Endothelial cell of umbilical vein (primary cell): ENCODE measurements around the gene KLLN. TPM values are rescaled to one million over a fixed set of nuclear protein-coding genes. Genes with fewer than 3 reads are reported as not detected.

Experiments
- BruUV-seq: library from RNA; stranded (reverse); fragments of 400-500 nt; replicated peaks from 2 replicates; lab custom pipeline; 2021; lab: Mats Ljungman, UMichigan
- CTCF ChIA-PET: fragments of 300-600, 350-600 bp; sonication (Branson Sonifier 250); formaldehyde crosslinking; loops from one replicate; lab custom pipeline; 2021; ENCODE audit warnings: antibody characterized with exemption, inconsistent platforms; lab: Charles Lee
- POLR2A ChIA-PET: fragments of 300-600, 350-600 bp; sonication (Branson Sonifier 250); formaldehyde crosslinking; loops from one replicate; lab custom pipeline; 2021; ENCODE audit warnings: antibody characterized with exemption, inconsistent platforms; lab: Charles Lee
- DNase-seq: peaks from one replicate; pipeline ENCODE4 v3.0.0-alpha.2; 2011; ENCODE audit warnings: low read depth, low spot score
- FAIRE-seq: peaks from 2 replicates; lab custom pipeline; 2011; peaks lifted over from hg19 to GRCh38; lab: Jason Lieb, UNC
- H2AFZ ChIP-seq: 2 replicates; pipeline ENCODE4 v1.6.0; 2012; ENCODE audit warnings: low read depth, low read length, control low read depth, inconsistent platforms
- H3K27ac ChIP-seq: 2 replicates; pipeline ENCODE4 v1.5.1; 2011; ENCODE audit warnings: low read depth, mild to moderate bottlenecking, control low read depth, low read length, moderate library complexity; ENCODE audit not compliant: insufficient read depth
- H3K27me3 ChIP-seq, 2 experiments: 2 replicates each; pipeline versions ENCODE4 v1.6.0 to v1.6.1; 2011; ENCODE audit warnings: low read length in 2 of 2, mixed read lengths in 1 of 2; ENCODE audit not compliant: control insufficient read depth in 2 of 2, insufficient read depth in 2 of 2
- H3K36me3 ChIP-seq, 2 experiments: 2 replicates in 1 of 2; 3 replicates in 1 of 2; pipeline ENCODE4 v1.5.1; 2011; ENCODE audit warnings: low read length in 2 of 2, mild to moderate bottlenecking in 1 of 2, moderate library complexity in 1 of 2; ENCODE audit not compliant: control insufficient read depth in 2 of 2, insufficient read depth in 2 of 2; ENCODE audit errors: extremely low read depth in 1 of 2
- H3K4me1 ChIP-seq: 3 replicates; pipeline ENCODE4 v1.5.1; 2011; ENCODE audit warnings: mild to moderate bottlenecking, low read length; ENCODE audit not compliant: control insufficient read depth, insufficient read depth; ENCODE audit errors: extremely low read depth
- H3K4me2 ChIP-seq: 2 replicates; pipeline ENCODE4 v1.6.1; 2011; ENCODE audit warnings: low read length, control low read depth, mixed read lengths; ENCODE audit not compliant: insufficient read depth
- H3K4me3 ChIP-seq, 3 experiments: fragments of 200-600 bp in 1 of 3; sonication (generic), shearing (Covaris generic) in 1 of 3; replicated peaks in 1 of 3; 2 replicates each; pipeline ENCODE4 v1.5.1; 2011 to 2016; ENCODE audit warnings: control low read depth in 3 of 3, low read length in 3 of 3, mild to moderate bottlenecking in 2 of 3, inconsistent platforms in 1 of 3, low read depth in 1 of 3, moderate library complexity in 1 of 3; ENCODE audit not compliant: insufficient read depth in 1 of 3
- H3K79me2 ChIP-seq: 2 replicates; pipeline ENCODE4 v1.6.0; 2012; ENCODE audit warnings: low read length, inconsistent platforms; ENCODE audit not compliant: control insufficient read depth, insufficient read depth
- H3K9ac ChIP-seq: replicated peaks from 2 replicates; pipeline ENCODE3; 2011; ENCODE audit warnings: low read length, control low read depth; ENCODE audit not compliant: insufficient read depth; ENCODE audit errors: extremely low read depth
- H3K9me1 ChIP-seq: replicated peaks from 3 replicates; pipeline ENCODE4 v1.6.0; 2011; ENCODE audit warnings: mild to moderate bottlenecking, low read length; ENCODE audit not compliant: control insufficient read depth, insufficient read depth; ENCODE audit errors: extremely low read depth
- H3K9me3 ChIP-seq: replicated peaks from 2 replicates; pipeline ENCODE4 v1.5.1; 2012; ENCODE audit warnings: low read length, inconsistent platforms; ENCODE audit not compliant: control insufficient read depth, insufficient read depth
- H4K20me1 ChIP-seq: replicated peaks from 2 replicates; pipeline ENCODE3; 2011; ENCODE audit warnings: mild to moderate bottlenecking, low read length; ENCODE audit not compliant: control insufficient read depth, insufficient read depth; ENCODE audit errors: extremely low read depth
- EZH2 ChIP-seq: IDR thresholded peaks from 2 replicates; pipeline ENCODE4 v1.6.1; 2012; ENCODE audit warnings: borderline replicate concordance, low read depth, mild to moderate bottlenecking, moderate library complexity, low read length, inconsistent platforms; ENCODE audit not compliant: severe bottlenecking
- FOS ChIP-seq: IDR thresholded peaks from 2 replicates; pipeline ENCODE4 v1.6.1; 2011; ENCODE audit warnings: mild to moderate bottlenecking, low read length, moderate library complexity, borderline replicate concordance; ENCODE audit not compliant: insufficient read depth
- JUN ChIP-seq: IDR thresholded peaks from 2 replicates; pipeline ENCODE4 v1.6.1; 2011; ENCODE audit warnings: borderline replicate concordance, low read depth; ENCODE audit not compliant: insufficient read length, insufficient read depth
- MYC ChIP-seq: IDR thresholded peaks from one replicate; pipeline ENCODE4 v1.6.1; 2011; ENCODE audit warnings: mild to moderate bottlenecking, low read depth, low read length
- POLR2AphosphoS5 ChIP-seq: IDR thresholded peaks from 2 replicates; pipeline ENCODE4 v1.6.1; 2012; ENCODE audit warnings: low read depth, mild to moderate bottlenecking, control low read depth, low read length, moderate library complexity; ENCODE audit not compliant: insufficient read depth
- dilution Hi-C: fragments of 300-500 bp; cut with MboI; formaldehyde crosslinking; loops from one replicate; pipeline ENCODE4 v1.15.0; 2019; ENCODE audit warnings: low sequenced_read_pairs; ENCODE audit not compliant: extremely low pct_ligation_motif_present
- intact Hi-C: fragments of 100-400 bp; cut with micrococcal nuclease; formaldehyde crosslinking; loops from one replicate; pipeline ENCODE4 v1.10.0; 2022
- polyA plus RNA-seq, 4 experiments: library from polyadenylated mRNA; depleted of rRNA in 3 of 4; stranded (reverse) in 3 of 4; unstranded in 1 of 4; fragments of >200 nt; gene quantifications; 2 replicates each; pipeline versions ENCODE4 v1.2.1 to v1.2.3, GENCODE V29; 2011 to 2012; ENCODE audit warnings: missing spikeins in 1 of 4
- total RNA-seq: library from RNA; stranded (reverse); gene quantifications from 2 replicates; pipeline ENCODE4 v1.2.3, GENCODE V29; 2021
- TF ChIP-seq, protein P1 (sequence below): IDR thresholded peaks from 2 replicates; pipeline ENCODE4 v1.6.1; 2011; ENCODE audit not compliant: insufficient read depth, insufficient read length
- TF ChIP-seq, protein P2 (sequence below), 2 donors: IDR thresholded peaks; 1 replicate in 1 of 2; 2 replicates in 1 of 2; pipeline ENCODE4 v1.5.1; 2011; ENCODE audit warnings: low read length in 2 of 2, mild to moderate bottlenecking in 2 of 2, moderate library complexity in 2 of 2, control low read depth in 1 of 2, inconsistent platforms in 1 of 2, low read depth in 1 of 2; ENCODE audit not compliant: insufficient read depth in 1 of 2; ENCODE audit errors: extremely low read depth in 1 of 2

The KLLN gene
- total and polyA plus RNA-seq, 2 donors (not counting 3 experiments of a cell fraction or from before 2014, with no cell fraction given), result 0.14 to 0.31 TPM

DNA sequence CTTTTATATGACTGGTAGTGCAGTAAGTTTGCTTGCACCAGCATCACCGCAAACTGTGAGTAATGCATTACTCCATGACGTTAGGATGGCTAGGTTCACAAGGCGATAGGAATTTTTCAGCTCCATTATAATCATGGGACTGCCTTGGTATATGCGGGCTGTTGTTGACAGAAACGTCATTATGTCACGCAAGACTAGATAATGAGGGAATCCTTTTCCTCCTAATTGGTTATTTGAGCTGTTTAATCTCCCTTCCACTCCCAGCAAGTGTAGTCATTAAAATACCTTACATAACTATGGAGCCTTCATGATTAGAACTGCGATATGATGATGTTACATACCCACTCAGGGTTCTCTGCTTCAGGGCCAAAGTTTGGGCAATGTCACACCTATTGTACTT lies 17.3 kb downstream of the KLLN start:
- TF ChIP-seq POLR2AphosphoS5 (no peak), FOS (no peak), EZH2 (no peak), JUN (no peak), MYC (no peak)
- TF ChIP-seq, protein P1, sequence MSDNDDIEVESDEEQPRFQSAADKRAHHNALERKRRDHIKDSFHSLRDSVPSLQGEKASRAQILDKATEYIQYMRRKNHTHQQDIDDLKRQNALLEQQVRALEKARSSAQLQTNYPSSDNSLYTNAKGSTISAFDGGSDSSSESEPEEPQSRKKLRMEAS, result no peak
- TF ChIP-seq, protein P2, sequence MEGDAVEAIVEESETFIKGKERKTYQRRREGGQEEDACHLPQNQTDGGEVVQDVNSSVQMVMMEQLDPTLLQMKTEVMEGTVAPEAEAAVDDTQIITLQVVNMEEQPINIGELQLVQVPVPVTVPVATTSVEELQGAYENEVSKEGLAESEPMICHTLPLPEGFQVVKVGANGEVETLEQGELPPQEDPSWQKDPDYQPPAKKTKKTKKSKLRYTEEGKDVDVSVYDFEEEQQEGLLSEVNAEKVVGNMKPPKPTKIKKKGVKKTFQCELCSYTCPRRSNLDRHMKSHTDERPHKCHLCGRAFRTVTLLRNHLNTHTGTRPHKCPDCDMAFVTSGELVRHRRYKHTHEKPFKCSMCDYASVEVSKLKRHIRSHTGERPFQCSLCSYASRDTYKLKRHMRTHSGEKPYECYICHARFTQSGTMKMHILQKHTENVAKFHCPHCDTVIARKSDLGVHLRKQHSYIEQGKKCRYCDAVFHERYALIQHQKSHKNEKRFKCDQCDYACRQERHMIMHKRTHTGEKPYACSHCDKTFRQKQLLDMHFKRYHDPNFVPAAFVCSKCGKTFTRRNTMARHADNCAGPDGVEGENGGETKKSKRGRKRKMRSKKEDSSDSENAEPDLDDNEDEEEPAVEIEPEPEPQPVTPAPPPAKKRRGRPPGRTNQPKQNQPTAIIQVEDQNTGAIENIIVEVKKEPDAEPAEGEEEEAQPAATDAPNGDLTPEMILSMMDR (IDR thresholded peaks at IDR 0.05; ENCODE audit: extremely low read depth in 1 of 2, insufficient read depth in 1 of 2, low read depth in 1 of 2, low read length in 2 of 2), result no peak
- intact Hi-C loops (no loop called here), dilution Hi-C loops (no loop called here)
- H3K4me3 ChIP-seq, result no peak overlapping the region
- H2AFZ ChIP-seq, result no peak overlapping the region
- no peak for DNase-seq
- H3K79me2 ChIP-seq, result no peaks in the 10 kb centered on the region
- no peak overlapping the region for H3K9ac ChIP-seq
- H3K9me1 ChIP-seq, result no peaks in the 10 kb centered on the region
- no TSS peak for BruUV-seq
- H3K36me3 ChIP-seq, result no peaks in the 10 kb centered on the region
- no peak overlapping the region for H3K27ac ChIP-seq
- no peaks in the 10 kb centered on the region for H3K27me3 ChIP-seq
- H3K4me2 ChIP-seq, result no peak overlapping the region
- FAIRE-seq, result no peak
- H3K4me1 ChIP-seq, result peaks cover 3% of the 10 kb centered on the region
- H4K20me1 ChIP-seq, result no peaks in the 10 kb centered on the region
- no peaks in the 10 kb centered on the region for H3K9me3 ChIP-seq
- CTCF ChIA-PET, result interaction anchor here (0.7 to 3.8 kb wide), 8 partner anchors 19 to 707 kb away, joined by 3 to 12 read pairs (median 4); no protein-coding TSS in a partner anchor
- POLR2A ChIA-PET, result no interaction called here
